Panc1 (cell line): ENCODE measurements around the gene C20orf202. TPM values are rescaled to one million over a fixed set of nuclear protein-coding genes. Genes with fewer than 3 reads are reported as not detected.
A peak's percentile ranks its signal among the peaks of the same experiment; 100 is the strongest.

Experiments used
- ATAC-seq: fragments of 200-7000 bp; cut with Tn5 transposase; 2 replicates; pipeline ENCODE4 v1.9.1; 2020; ENCODE audit warnings: mild to moderate bottlenecking, moderate library complexity
- BruUV-seq: library from RNA; stranded (reverse); fragments of 400-500 nt; replicated peaks from 2 replicates; lab custom pipeline; 2021; lab: Mats Ljungman, UMichigan
- CTCF ChIA-PET: fragments of 300-600 bp; sonication (Branson Sonifier 250); formaldehyde crosslinking; loops from one replicate; lab custom pipeline; 2022; ENCODE audit warnings: antibody characterized with exemption; lab: Charles Lee
- POLR2A ChIA-PET: fragments of 300-600 bp; sonication (Branson Sonifier 250); formaldehyde crosslinking; loops from one replicate; lab custom pipeline; 2022; ENCODE audit warnings: antibody characterized with exemption; lab: Charles Lee
- DNase-seq: peaks from one replicate; pipeline ENCODE4 v3.0.0-alpha.2; 2010; ENCODE audit warnings: low read depth, low spot score
- H3K27ac ChIP-seq: 2 replicates; pipeline ENCODE4 v1.5.1; 2011; ENCODE audit warnings: mild to moderate bottlenecking, low read length, inconsistent platforms
- H3K27me3 ChIP-seq: fragments of 200-500 bp; sonication (Bioruptor generic); 2 replicates; pipeline ENCODE4 v1.6.0; 2014; ENCODE audit warnings: low read length, inconsistent platforms; ENCODE audit not compliant: control insufficient read depth, insufficient read depth
- H3K36me3 ChIP-seq: fragments of 200-500 bp; sonication (Bioruptor generic); 2 replicates; pipeline ENCODE4 v1.5.1; 2014; ENCODE audit warnings: inconsistent platforms, mild to moderate bottlenecking, low read length, moderate library complexity; ENCODE audit not compliant: control insufficient read depth, insufficient read depth
- H3K4me1 ChIP-seq: 2 replicates; pipeline ENCODE4 v1.5.1; 2011; ENCODE audit warnings: inconsistent platforms, mild to moderate bottlenecking, low read length, moderate library complexity; ENCODE audit not compliant: control insufficient read depth, insufficient read depth
- H3K4me3 ChIP-seq, 2 experiments: 2 replicates each; pipeline ENCODE4 v1.5.1; 2011 to 2012; ENCODE audit warnings: low read depth in 2 of 2, low read length in 2 of 2, mild to moderate bottlenecking in 2 of 2, inconsistent platforms in 1 of 2, moderate library complexity in 1 of 2
- H3K9me3 ChIP-seq: fragments of 200-500 bp; sonication (Bioruptor generic); 2 replicates; pipeline ENCODE4 v1.5.1; 2014; ENCODE audit warnings: low read depth, mild to moderate bottlenecking, inconsistent platforms, low read length, moderate library complexity; ENCODE audit not compliant: control insufficient read depth, insufficient read depth
- CTCF ChIP-seq: fragments of 450-650 bp; IDR thresholded peaks from 2 replicates; pipeline ENCODE4 v1.5.1; 2017; ENCODE audit warnings: mild to moderate bottlenecking
- POLR2AphosphoS5 ChIP-seq: IDR thresholded peaks from 2 replicates; pipeline ENCODE4 v1.6.1; 2012; ENCODE audit warnings: mild to moderate bottlenecking, low read depth, low read length, moderate library complexity
- REST ChIP-seq, 2 experiments: IDR thresholded peaks; 2 replicates each; pipeline ENCODE4 v1.6.1; 2011 to 2012; ENCODE audit warnings: low read depth in 2 of 2, control low read depth in 1 of 2, low read length in 1 of 2, mild to moderate bottlenecking in 1 of 2, moderate library complexity in 1 of 2; ENCODE audit not compliant: insufficient read depth in 1 of 2
- SIN3A ChIP-seq: IDR thresholded peaks from 2 replicates; pipeline ENCODE4 v1.6.1; 2012; ENCODE audit warnings: low read depth, mild to moderate bottlenecking, low read length, moderate library complexity, borderline replicate concordance; ENCODE audit not compliant: insufficient read depth
- TCF7L2 ChIP-seq: IDR thresholded peaks from 2 replicates; pipeline ENCODE4 v1.6.1; 2011; ENCODE audit warnings: mild to moderate bottlenecking, low read depth, low read length, inconsistent platforms
- in situ Hi-C: cut with HindIII; loops from 2 replicates; pipeline ENCODE4 v1.10.0; 2016; ENCODE audit warnings: low sequenced_read_pairs, low pct_unique_long_range_greater_than_20kb
- intact Hi-C: fragments of 100-400 bp; cut with micrococcal nuclease; formaldehyde crosslinking; loops from one replicate; pipeline ENCODE4 v1.10.0; 2022; ENCODE audit not compliant: unreplicated experiment
- total RNA-seq: library from RNA; stranded (reverse); gene quantifications from one replicate; pipeline ENCODE4 v1.2.1, GENCODE V29; 2021; ENCODE audit not compliant: unreplicated experiment

Gene C20orf202
- total RNA-seq, 1 experiment from 2014 or later: not detected

DNA sequence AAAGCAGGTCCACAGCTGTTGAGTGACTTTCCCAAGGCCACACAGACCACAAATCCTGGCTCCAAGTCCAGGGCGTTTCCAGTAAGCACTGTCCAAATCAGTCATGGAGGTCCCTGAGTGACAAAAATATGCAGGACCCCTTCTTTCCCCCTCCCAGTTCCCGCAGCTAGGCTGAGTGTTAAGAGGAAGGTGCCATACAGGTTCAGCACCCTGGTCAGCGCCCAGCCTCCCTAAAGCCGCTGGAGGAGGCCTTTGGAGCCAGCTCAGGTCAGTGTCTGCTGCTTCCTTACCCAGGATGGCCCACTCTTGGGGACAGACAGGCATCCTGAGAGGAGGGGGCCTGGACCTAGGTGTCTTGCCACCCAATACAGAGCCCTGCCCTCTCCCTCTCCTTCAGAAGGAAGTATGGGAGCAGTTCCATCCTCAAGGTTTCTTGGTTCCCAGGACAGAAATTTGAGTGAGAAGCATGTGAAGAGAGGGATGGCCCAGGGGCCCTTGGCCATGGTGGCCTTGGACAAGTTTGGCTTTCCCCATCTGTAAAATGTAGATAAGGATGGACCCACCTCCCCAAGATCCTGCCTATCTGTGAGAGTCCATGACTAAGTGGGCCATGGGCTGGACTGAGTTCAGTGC, 31.7 kb upstream of the C20orf202 start:
- Histone ChIP-seq H3K36me3 (no peaks in the 10 kb centered on the region), H3K9me3 (no peaks in the 10 kb centered on the region), H3K27ac (no peak overlapping the region), H3K4me1 (no peaks in the 10 kb centered on the region), H3K27me3 (no peaks in the 10 kb centered on the region), H3K4me3 (no peak overlapping the region)
- DNase-seq: no peak
- TF ChIP-seq REST (IDR thresholded peaks at IDR 0.05; ENCODE audit: insufficient read depth in 1 of 2, low read depth in 2 of 2, low read length in 1 of 2) (peak; percentile 87 to 88), TCF7L2 (no peak)
- no TSS peak for BruUV-seq
- POLR2A ChIA-PET: no interaction called here
- CTCF ChIA-PET: no interaction called here
- in situ Hi-C loops (no loop called here), intact Hi-C loops (no loop called here)
- no peak for ATAC-seq

- no peak for ATAC-seq
- Histone ChIP-seq H3K36me3 (no peaks in the 10 kb centered on the region), H3K9me3 (no peaks in the 10 kb centered on the region), H3K4me1 (no peaks in the 10 kb centered on the region), H3K4me3 (no peak overlapping the region), H3K27ac (no peak overlapping the region), H3K27me3 (no peaks in the 10 kb centered on the region)
- no TSS peak for BruUV-seq
- ChIA-PET CTCF (no interaction called here), POLR2A (no interaction called here)
- intact Hi-C loops: no loop called here
- in situ Hi-C loops: no loop called here
- TF ChIP-seq REST (IDR thresholded peaks at IDR 0.05; ENCODE audit: insufficient read depth in 1 of 2, low read depth in 2 of 2, low read length in 1 of 2): no peak
- TF ChIP-seq TCF7L2: no peak
- no peak for TF ChIP-seq CTCF
- TF ChIP-seq POLR2AphosphoS5: no peak
- TF ChIP-seq SIN3A: no peak
- DNase-seq: no peak
These were observed 29.6 kb upstream of the C20orf202 start for GRCh38 chr20:1173698-1174097.
